ENCODE data around the gene ZBTB16. TPM values are rescaled to one million over a fixed set of nuclear protein-coding genes. Genes with fewer than 3 reads are reported as not detected.

ZBTB16 gene
- total RNA-seq, 1 donor from 2014 or later: 17.7 TPM

DNA sequence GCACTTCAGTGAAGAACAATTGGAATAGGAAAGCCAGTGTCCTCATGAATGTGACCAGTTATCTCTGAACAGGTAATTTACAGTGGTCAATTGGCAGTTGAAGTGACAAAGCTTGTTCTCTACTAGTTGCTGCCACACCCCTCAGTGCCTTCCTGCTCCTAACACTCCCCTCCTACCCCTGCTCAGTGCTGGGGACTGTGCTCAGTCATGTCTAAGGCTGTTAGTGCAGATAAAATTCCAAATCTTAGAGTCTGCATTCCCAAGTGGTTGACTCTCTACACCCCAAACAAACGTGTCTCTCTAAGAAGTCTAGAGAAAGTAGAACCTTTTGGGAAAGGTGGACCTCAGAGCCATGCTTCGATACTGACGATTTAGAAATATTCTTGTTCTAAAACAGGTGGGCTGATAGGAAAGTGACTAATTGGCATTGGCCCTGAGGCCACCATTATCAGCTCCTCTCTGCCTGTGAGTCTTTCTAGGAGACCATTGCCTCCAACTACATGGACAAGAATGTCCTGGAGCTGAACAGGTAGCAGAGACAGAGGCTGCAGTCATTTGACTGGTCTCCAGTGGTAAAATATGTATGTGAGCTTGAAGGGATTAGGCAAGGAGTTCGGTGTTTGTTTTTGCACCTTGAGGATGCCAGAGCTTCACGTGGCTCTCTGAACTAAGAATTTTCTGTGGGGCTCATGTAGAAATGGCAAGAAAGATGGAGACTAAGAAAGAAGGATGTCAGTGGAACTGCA lies 214.6 kb downstream of the ZBTB16 start:
- Histone ChIP-seq H3K4me1 (no peaks in the 10 kb centered on the region), H3K27me3 (no peaks in the 10 kb centered on the region), H3K79me2 (ENCODE audit: low read depth) (no peaks in the 10 kb centered on the region), H3K4me2 (no peak overlapping the region), H3K9me3 (ENCODE audit: low read depth) (no peaks in the 10 kb centered on the region), H4K20me1 (ENCODE audit: low read depth) (no peaks in the 10 kb centered on the region), H3K36me3 (no peaks in the 10 kb centered on the region), H3F3A (ENCODE audit: low read depth) (no peaks in the 10 kb centered on the region), H2AFZ (replicated peaks) (no peak overlapping the region), H3K27ac (no peak overlapping the region), H3K4me3 (no peak overlapping the region), H3K9ac (no peak overlapping the region)
- H3K4me3 Mint-ChIP-seq: no peak overlapping the region
- no peaks in the 10 kb centered on the region for H3K36me3 Mint-ChIP-seq
- H3K27ac Mint-ChIP-seq: no peak overlapping the region
- no peaks in the 10 kb centered on the region for H3K4me1 Mint-ChIP-seq
- peaks cover 7% of the 10 kb centered on the region for H3K27me3 Mint-ChIP-seq (ENCODE audit: insufficient read depth, low read depth)
- DNase-seq (ENCODE audit: low spot score): no peak
- H3K9me3 Mint-ChIP-seq: no peaks in the 10 kb centered on the region
- TF ChIP-seq, protein P1, sequence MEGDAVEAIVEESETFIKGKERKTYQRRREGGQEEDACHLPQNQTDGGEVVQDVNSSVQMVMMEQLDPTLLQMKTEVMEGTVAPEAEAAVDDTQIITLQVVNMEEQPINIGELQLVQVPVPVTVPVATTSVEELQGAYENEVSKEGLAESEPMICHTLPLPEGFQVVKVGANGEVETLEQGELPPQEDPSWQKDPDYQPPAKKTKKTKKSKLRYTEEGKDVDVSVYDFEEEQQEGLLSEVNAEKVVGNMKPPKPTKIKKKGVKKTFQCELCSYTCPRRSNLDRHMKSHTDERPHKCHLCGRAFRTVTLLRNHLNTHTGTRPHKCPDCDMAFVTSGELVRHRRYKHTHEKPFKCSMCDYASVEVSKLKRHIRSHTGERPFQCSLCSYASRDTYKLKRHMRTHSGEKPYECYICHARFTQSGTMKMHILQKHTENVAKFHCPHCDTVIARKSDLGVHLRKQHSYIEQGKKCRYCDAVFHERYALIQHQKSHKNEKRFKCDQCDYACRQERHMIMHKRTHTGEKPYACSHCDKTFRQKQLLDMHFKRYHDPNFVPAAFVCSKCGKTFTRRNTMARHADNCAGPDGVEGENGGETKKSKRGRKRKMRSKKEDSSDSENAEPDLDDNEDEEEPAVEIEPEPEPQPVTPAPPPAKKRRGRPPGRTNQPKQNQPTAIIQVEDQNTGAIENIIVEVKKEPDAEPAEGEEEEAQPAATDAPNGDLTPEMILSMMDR (IDR thresholded peaks at IDR 0.05): no peak
- TF ChIP-seq EZH2phosphoT487 (IDR thresholded peaks at IDR 0.05) (no peak), EZH2 (IDR thresholded peaks at IDR 0.05) (no peak)

DNA sequence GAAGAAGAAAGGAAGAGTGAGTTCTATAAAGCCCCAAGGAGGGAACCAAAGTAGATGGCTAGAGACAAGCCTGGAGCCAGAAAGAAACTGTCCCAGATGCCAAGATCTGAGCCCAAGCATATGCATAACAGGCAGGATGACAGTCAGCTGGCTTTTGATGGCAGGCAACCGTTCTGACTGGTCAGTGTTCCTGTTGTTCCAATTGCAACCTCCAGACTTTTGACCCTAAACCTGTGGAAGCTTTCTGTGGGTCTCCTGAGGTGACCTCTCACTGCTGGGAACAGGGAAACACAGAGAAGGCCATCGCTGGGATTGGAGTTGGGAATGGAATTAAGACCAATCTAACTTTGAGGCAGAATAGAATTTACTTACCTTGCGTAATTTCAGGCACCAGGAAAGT lies 215.1 kb downstream of the ZBTB16 start:
- no peaks in the 10 kb centered on the region for H3K9me3 Mint-ChIP-seq

DNA sequence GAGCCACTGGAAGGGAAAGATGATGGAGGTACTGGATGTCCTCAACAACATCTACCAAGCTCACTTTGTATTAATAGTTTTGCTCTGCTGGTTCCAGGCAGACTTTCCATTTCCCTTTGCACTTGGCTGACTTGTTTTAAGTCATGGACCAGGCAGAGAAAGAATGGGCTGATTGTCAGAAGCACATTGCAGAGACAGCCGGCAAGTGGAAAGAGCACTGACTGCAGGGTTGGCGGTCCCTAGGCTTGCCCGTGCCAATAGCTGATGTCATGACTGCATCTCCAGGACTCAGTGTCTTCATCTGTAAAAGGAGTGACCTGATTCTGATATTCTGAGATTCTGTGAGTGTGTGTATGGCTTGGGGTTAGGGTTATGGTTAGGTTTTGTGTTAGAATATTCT lies 215.8 kb downstream of the ZBTB16 start:
- no peak for DNase-seq (ENCODE audit: low spot score)
- TF ChIP-seq EZH2 (IDR thresholded peaks at IDR 0.05): no peak
- TF ChIP-seq EZH2phosphoT487 (IDR thresholded peaks at IDR 0.05): no peak
- TF ChIP-seq, protein P1 (IDR thresholded peaks at IDR 0.05): no peak
- peaks cover 5% of the 10 kb centered on the region for H3K27me3 Mint-ChIP-seq (ENCODE audit: insufficient read depth, low read depth)

More for the DNA sequence above, 215.1 kb downstream of the ZBTB16 start:
- Mint-ChIP-seq H3K4me3 (no peak overlapping the region), H3K27me3 (ENCODE audit: insufficient read depth, low read depth) (peaks cover 7% of the 10 kb centered on the region), H3K4me1 (no peaks in the 10 kb centered on the region), H3K27ac (no peak overlapping the region), H3K36me3 (no peaks in the 10 kb centered on the region)
- H3K27me3 ChIP-seq: no peaks in the 10 kb centered on the region
- no peak overlapping the region for H3K9ac ChIP-seq
- no peaks in the 10 kb centered on the region for H3K9me3 ChIP-seq (ENCODE audit: low read depth)
- no peaks in the 10 kb centered on the region for H3K36me3 ChIP-seq
- no peak overlapping the region for H3K4me2 ChIP-seq
- no peaks in the 10 kb centered on the region for H3F3A ChIP-seq (ENCODE audit: low read depth)
- no peak overlapping the region for H3K27ac ChIP-seq
- no peak overlapping the region for H3K4me3 ChIP-seq
- no peaks in the 10 kb centered on the region for H4K20me1 ChIP-seq (ENCODE audit: low read depth)
- DNase-seq (ENCODE audit: low spot score): no peak
- H3K4me1 ChIP-seq: no peaks in the 10 kb centered on the region
- no peaks in the 10 kb centered on the region for H3K79me2 ChIP-seq (ENCODE audit: low read depth)
- no peak overlapping the region for H2AFZ ChIP-seq (replicated peaks)
- TF ChIP-seq, protein P1 (IDR thresholded peaks at IDR 0.05): no peak
- TF ChIP-seq EZH2 (IDR thresholded peaks at IDR 0.05) (no peak), EZH2phosphoT487 (IDR thresholded peaks at IDR 0.05) (no peak)

More for the DNA sequence above, 215.8 kb downstream of the ZBTB16 start:
- H3K36me3 Mint-ChIP-seq: no peaks in the 10 kb centered on the region
- Histone ChIP-seq H3K27ac (no peak overlapping the region), H3K9ac (no peak overlapping the region), H3K27me3 (no peaks in the 10 kb centered on the region), H3K36me3 (no peaks in the 10 kb centered on the region), H3K9me3 (ENCODE audit: low read depth) (no peaks in the 10 kb centered on the region), H4K20me1 (ENCODE audit: low read depth) (no peaks in the 10 kb centered on the region), H3K4me3 (no peak overlapping the region), H3K4me1 (no peaks in the 10 kb centered on the region), H2AFZ (replicated peaks) (no peak overlapping the region), H3F3A (ENCODE audit: low read depth) (no peaks in the 10 kb centered on the region), H3K4me2 (no peak overlapping the region), H3K79me2 (ENCODE audit: low read depth) (no peaks in the 10 kb centered on the region)
- no peaks in the 10 kb centered on the region for H3K4me1 Mint-ChIP-seq
- H3K9me3 Mint-ChIP-seq: no peaks in the 10 kb centered on the region
- no peak overlapping the region for H3K27ac Mint-ChIP-seq
- H3K4me3 Mint-ChIP-seq: no peak overlapping the region

Measured in neural progenitor cell (in vitro differentiated cells).